HG03521 (cell line): ENCODE data around the gene RGS10.
"Not testable (repeated sequence)": the region's sequence is repeated elsewhere in the genome, so short reads cannot be mapped to it uniquely, and the experiment has no call there.

ENCODE experiments used
- ATAC-seq: cut with Tn5 transposase; IDR thresholded peaks from one replicate; pipeline ENCODE4 v1.9.1; 2021; ENCODE audit warnings: mild to moderate bottlenecking, moderate library complexity; ENCODE audit not compliant: unreplicated experiment

The RGS10 gene

DNA sequence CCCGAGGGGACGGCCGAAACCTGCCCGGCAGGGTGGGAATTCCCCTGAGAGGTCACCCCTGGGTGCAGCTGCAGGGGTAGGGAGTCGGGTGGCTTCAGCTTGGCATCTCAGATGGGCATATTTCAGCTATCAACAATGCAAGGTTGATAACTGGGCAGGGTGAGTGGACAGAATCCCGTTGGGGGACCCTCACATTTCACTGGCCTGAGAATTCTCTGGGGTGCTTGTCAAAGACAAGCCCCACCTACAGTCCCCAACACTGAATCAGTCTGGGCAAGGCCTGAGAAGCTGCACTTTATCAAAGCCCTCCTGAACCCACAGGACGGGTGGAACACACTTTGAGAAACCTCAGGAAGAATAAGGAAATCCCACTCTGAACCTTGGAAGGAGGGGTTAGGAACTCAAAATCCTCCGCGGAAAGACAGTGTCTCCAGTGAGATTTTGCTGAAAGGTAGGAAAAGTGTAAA, 3.1 kb downstream of the RGS10 start:
- ATAC-seq: no peak

DNA sequence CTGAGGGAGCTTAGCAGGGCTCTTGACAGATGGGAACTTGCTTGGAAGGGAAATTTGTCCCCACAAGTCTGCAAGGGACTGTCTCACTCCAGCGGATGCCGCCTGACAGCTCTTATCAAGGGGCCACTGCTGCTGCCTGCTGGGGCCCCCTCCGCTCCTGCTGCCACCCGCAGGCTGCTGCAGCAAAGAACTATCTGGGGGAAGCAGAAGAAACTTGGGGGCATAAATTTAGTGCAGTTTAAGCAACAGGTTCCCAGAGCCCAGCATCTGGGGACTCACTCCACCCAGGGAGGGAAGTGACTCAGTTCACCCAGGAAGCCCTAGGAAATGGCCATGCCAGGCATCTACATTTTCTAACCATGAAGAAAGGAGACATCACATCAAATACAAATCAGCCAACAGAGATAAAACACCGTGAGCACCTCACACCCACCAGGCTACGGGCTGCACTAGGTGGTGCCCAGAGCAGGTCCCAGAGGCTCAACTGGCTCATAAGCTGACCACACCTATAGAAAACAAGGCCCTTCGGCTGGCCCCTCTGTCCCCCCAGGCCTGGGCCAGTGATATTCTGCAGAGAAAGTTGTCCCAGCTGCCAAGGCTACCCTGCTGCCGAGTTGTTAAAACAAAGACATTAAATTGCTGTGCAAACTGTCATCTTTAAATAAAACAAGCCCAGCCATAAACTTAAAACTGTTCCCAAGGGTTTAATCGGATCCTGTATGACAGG, 3.7 kb downstream of the RGS10 start:
- no peak for ATAC-seq

DNA sequence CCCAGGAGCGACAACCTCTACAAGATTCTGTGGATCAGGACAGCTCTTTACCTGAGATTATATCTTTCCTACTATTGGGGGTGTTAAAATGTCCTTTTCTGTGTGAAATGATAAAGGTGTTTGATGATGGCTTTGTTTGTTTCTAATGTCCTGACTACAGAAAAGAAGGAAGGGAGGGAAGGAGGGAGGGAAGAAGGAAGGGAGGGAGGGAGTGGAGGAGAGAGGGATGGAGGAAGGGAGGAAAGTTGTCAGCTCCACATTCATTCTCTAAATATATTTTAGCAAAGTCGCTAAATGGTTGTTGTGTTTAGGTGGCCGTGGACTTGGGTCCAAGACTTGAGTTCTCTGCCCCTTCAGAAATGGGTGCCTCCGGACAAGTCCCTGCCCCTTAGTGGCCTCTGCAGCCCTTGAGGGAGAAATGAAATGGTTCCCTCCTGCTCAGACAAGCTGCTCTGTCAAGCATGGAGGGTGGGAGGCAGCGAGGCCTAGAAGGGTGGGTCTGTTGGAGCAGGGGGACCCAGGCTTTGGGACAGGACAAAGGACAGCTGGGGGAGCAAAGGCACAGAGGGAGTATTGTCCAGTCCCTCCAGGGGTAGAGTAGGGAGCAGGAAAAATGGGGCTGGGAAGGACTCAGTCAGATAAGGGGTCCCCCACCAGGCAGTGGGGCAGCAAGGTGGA, 4.4 kb downstream of the RGS10 start:
- no peak for ATAC-seq

DNA sequence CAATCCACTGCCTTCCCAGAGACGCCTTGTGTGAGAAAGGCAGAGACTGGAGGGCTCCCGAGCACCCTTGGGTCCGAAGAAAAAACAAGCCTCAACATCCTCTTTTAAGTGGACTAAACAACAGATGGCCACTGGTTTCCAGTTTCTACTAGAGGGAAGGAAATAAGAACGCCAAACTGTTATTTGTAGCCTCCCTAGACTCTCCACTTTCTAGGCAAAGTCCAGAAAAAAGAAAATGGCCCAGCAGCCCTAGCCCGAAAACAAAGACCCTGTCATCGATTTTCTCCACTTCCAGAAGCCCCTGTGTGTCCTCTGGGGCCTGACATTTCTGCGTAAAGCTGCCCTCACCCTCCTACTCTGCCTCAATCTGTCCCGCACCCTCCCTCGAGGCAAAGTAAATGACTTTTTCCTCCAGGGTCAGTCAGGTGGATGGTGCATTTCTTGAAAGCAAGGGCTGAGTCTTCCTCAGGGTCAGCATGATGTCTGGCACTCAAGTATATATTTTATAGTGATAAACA, 6.0 kb downstream of the RGS10 start:
- ATAC-seq: no peak

DNA sequence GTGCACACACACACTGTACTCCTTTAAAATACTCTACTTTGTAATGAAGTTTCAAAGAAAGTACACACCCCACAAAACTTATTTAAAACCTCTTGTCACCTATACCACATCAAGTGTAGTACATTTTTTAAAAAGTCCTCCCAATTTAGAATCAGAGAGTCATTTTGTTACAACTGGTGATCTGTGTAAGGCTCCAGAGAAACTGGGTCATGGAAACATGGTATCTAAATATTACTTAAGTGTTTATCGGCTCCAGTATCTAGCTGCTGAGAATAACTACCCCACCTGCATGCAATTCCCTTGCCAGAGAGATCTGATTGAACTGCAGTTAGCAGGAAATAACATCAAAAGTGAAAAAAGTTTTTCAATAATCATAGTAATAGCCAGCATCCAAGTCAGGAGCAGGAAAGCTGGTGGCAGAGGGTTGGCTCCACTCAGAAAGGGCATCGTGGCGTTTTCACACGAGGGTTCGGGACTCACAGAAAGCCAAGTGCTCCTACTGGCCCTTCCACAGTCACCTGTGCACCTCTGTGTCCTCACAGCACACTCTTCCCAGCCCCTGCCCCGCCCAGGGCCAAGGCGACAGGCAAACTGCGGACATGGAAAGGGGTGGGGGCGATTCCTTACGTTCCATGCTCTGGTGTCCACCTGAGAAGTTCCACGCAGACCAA, 6.5 kb downstream of the RGS10 start:
- no peak for ATAC-seq

DNA sequence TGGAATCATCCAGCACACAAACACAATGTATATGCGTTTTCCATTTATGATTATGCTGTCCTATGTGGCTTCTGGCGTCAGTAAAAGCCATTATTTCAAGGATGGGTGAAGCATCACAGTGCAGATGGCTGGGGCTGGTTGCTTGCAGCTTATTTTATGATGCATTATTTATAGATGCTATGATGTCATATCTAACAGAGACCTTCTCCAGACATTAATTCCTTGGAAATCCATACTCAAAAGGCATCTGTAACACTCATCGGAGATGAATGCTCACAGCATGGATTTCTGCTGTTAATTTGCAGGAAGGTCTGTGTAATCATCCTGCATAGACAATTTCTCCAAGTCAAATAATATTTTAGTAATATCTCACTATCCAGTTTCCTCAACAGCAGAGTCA, 7.2 kb downstream of the RGS10 start:
- no peak for ATAC-seq

DNA sequence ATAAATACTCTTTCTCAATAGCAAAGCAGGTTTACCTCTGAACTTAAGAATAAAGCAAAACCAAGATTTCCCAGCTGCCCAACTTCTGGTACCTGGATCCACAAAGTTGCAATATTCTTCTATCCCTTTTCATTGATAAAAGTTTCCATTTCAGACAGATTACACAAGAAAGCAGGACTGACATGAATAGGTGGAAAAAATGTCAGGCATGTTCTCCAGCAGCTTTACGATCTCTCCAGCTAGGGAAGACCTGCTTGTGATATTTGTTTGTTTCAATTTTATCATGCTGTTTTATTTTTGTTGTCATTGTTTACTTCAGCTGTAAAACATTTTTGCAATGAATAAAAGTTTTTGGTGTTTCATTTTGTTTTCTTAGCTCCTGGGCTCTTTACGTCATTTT, 9.0 kb downstream of the RGS10 start:
- ATAC-seq: no peak

DNA sequence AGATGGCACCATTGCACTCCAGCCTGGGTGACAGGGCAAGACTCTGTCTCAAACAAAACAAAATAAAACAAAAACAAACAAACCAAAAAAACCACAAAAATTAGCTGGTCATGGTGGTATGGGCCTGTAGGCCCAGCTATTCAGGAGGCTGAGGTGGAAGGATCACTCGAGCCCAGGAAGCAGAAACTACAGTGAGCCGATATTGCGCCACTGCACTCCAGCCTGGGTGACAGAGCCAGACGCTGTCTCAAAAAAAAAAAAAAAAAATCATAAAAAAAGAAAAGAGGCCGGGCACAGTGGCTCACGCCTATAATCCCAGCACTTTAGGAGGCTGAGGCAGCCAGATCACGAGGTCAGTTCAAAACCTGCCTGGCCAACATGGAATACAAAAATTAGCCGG, 9.7 kb downstream of the RGS10 start:
- not testable (repeated sequence) for ATAC-seq

DNA sequence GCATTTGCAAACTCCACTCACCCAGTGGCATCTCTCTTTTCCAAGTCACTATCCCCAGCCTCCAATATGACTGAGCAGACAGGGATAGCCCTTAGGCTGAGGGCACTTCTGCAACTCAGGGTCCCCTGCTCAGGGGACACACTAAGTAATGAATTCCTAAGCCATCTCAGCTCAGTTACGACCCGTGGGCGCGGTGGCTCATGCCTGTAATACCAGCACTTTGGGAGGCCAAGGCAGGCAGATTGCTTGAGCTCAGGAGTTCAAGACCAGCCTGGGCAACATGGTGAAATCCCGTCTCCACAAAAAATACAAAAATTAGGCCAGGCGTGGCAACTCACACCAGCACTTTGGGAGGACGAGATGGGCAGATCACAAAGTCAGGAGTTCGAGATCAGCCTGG, 10.3 kb downstream of the RGS10 start:
- not testable (repeated sequence) for ATAC-seq

DNA sequence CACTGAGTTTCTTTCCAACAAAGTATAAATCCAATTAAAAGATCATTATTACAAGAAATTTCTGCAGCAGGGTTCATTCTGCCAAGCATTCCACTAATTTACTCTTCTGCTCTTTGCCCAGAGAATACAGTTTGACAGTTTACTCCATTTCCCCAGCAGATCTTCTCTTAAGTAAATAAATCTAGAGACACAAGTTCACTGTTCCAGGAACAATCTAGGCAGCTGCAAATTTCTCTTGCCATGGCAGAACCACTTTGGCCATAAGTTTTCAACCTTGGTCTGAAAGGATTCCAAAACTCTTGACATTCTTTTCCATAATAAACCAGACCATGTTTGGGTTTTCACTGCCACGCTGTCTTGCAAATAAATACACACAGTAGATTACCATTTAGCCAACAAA, 11.5 kb downstream of the RGS10 start:
- ATAC-seq: no peak

DNA sequence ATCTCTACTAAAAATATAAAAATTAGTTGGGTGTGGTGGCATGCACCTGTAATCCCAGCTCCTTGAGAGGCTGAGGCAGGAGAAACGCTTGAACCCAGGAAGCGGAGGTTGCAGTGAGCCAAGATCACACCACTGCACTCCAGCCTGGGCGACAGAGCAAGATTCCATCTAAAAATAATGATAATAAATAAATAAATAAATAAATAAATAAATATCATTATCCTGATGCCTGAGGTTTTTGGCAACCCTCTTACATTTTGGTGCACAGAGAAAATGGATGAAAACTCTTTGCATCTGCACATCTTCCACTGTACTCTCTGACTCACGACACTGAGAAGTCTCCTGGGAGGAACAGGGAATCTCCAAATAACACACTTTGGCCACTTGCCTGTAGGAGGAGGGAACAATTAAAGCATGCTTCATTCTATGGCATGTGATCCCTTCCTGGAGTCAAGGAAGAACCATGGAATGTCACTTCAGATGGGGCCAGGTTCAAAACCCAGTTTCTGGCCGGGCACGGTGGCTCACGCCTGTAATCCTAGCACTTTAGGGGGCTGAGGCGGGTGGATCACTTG, 13.8 kb downstream of the RGS10 start:
- not testable (repeated sequence) for ATAC-seq

DNA sequence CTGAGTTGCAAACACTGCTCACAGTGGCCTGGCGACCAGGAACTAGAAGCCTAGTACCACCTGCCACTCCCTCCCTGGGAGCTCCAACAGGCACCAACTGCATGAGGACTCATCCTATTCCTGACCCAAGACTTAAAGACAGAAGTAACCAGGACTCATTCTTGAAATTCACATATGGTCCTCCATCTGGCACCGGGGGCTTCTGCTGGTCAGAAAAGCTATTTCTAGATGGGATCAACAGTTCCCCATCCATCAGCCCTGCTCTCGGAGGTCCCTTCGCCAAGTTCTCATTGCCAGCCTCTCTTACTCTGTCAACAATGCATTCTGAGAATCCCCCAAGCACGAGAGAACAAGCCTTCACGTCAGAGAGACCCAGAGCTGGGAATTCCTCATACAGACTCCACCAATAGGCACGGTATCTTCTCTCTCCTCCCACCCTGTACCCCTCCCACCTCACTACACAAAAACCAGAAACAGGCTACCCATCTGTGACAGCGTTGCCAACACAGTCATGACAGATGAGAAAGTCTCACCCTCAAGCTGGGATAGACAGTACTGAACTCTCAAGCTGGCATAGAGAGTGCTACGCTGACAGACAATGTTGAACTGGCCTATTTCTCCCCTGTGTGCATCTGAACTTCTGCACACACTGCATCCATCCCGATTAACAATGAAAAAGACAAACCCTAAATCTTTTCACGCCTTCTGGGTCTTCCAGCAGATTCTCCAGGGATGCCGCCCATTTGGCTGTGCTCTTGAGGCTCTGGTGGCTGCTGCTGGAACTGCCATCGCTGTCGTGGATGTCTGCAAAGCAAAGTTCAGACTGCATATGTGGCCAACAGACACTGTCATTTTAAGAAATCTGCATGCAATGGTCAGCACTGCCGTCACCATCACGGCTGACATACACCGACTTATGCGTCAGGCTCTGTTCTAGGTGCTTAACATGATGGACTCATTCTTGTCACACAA, 15.6 kb downstream of the RGS10 start:
- no peak for ATAC-seq

DNA sequence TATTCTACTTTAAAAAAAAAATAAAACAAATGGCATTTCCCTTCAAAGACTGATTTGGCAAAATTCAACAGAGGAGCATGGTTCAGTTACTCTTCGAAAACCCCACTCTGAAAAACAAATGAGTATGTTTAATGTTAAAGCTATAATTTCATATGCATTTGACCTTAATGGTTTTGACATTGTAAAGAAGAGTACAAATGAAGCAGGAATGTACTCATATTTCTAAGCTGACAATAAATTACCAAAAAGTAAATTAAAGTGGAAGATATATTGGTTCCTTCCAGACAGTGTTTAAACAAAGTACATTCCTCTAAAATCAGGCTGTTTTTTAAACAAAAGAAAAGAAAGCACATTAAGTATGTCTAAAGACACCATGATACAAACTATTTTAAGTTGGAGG, 16.4 kb downstream of the RGS10 start:
- ATAC-seq: no peak

DNA sequence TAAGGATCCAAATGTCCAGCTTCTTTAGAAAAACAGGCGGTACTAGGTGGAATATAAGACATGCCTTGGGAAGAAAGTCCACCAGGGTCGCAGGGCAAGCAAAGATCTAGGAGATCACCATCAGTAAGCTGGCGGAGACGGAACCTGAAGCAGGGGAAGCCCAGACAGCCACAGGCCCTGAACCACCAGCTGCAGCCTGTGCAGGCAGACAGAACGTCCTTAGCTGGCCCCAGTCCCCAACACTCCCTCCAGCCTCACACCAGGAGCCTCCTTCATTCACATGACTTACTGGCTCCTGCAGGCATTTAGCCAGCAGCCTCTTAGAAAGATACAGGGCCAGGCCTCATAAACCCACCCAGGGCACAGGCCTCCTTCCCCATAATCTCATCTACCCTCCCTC, 17.4 kb downstream of the RGS10 start:
- ATAC-seq: no peak

DNA sequence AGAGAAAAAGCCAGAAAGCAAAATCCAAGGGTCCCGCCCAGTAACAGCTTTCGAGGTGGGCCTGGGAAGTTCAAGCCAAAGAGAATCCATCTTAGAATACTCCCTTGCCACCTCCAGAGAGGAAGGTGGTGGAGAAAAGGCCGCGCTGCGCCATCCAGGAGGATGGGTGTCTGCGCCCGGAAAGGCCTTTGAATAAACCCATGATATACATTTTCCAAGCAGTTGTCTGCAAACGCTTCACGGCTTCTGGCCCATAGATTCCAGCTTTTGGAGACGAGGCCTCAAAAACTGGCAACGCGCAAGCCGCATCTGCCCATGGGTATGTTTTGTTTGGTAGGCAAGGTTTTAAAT, 17.8 kb downstream of the RGS10 start:
- ATAC-seq: no peak

DNA sequence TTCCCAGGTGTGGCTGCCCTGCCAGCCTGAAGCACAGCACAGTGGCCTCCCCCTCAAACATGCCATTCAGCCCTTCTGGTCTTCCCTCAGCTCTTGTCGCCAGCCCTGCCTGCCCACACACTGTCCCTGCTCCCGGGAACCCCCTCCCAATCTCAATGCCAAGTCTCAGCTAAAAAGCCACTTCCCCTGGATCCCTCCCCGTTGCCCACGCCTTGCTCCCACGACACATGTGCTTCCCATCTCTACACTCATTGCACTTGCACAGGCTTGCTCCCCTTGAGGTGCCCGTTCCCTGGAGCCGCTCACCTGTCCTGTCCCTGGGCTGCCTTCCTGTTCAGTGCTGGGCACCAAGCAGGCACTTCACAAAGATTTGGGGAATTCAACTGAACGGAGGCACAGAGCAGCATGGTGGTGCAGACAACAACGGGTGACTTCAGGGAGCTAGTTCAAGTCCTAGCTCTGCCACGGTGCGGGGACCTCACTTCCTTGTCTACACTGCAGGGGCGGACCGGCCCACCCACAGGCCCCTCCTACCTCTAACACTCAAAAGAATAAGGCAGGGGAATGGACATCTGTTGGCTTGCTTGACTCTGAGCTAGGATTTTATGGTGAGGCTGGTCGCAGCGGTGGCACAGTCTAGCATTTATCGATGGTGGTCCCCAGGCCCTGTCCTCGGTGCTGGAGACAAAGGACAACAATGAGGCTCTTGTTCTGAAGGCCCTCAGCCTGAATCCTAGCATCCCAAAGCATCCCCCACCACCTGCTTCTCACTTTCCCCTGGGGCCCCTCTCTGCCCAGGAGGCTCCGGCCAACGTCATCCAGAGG, 18.4 kb downstream of the RGS10 start:
- no peak for ATAC-seq

DNA sequence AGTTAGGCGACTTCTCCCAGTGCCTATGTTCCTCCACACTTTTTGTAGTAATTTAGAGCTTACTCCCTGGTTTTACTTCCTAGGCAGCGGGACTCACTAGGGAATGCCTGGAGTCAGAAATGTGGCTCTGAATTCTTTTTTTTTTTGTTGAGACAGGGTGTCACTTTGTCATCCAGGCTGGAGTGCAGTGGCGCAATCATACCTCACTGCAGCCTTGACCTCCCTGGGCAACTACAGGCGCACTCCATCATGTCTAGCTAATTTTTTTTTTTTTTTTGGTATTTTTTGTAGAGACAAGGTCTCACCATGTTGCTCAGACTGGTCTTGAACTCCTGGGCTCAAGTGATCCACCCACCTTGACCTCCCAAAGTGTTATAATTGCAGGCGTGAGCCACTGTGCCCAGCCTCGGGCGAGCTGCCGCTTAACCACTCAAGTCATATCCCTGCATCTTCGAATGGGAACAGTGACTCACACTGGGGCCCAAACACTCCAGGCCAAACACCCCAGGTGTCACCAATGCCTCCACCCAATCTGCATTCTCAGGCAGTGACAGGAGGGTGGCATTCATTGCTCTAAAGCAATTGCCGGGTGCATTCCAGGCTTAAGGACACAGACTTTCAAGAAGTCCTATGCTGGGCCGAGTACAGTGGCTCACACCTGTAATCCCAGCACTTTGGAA, 19.6 kb downstream of the RGS10 start:
- no peak for ATAC-seq

DNA sequence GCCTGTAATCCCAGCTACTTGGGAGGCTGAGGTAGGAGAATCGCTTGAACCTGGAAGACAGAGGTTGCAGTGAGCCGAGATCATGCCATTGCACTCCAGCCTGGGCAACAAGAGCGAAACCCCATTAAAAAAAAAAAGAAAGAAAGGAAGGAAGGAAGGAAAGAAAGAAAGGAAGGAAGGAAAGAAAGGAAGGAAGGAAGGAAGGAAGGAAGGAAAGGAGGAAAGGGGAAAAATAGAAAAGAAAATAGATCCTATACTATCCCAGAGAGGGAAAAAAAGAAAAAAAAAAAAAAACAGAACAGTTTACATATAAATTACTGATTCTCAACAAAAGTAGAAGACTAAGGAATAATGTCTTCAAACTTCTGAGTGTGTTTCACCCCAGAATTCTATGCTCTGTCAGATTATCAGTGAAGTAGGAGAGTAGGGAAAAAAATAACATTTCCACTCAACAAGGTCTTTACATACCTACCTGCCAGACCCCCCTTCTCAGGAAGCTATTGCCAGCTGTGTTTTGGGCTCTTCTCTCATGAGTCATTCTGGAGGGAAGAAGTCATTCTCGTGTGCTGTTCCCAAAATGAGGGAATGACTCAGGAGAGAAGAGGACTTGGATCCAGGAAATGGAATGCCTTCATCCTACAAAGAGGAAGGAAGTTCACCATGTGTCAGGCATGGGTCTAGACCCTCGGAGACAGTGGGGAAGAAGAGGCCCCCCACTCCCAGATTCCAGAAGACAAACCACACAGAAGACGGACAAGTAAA, 20.9 kb downstream of the RGS10 start:
- ATAC-seq: no peak
